CD4-positive, alpha-beta T cell treated with Interferon alpha-2 for 1 hour (primary cell): ENCODE measurements around the gene CABP4.

Experiments used
- DNase-seq, 2 donors: peaks; one replicate each; pipeline ENCODE4 v3.0.0-alpha.2; 2020 to 2022

CABP4 gene

DNA sequence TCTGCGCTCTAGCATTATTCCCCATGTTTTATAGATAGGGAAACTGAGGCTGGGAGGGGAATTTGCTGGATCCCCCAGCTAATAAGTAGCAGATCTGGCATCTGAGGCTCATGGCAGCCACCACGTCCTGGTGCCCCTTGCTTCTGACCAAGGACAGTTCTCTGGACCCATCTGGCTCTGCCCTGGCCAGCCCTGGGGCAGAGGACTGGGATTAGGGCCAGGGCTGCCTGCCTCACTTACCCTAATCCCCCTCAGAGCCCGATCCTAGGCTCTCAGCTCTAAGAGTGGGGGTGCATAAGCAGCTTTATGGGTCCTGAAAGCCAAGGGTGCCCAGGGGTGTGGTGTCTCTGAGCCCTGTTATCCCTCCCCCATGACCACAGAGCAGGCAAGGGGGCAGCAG, at the start of gene CABP4:
Gene CABP4, plus strand, starts transcription at position 301 of the 400 bp plus-strand sequence. Its CDS starts 70 bp downstream, at position 371.
- no peak for DNase-seq

DNA sequence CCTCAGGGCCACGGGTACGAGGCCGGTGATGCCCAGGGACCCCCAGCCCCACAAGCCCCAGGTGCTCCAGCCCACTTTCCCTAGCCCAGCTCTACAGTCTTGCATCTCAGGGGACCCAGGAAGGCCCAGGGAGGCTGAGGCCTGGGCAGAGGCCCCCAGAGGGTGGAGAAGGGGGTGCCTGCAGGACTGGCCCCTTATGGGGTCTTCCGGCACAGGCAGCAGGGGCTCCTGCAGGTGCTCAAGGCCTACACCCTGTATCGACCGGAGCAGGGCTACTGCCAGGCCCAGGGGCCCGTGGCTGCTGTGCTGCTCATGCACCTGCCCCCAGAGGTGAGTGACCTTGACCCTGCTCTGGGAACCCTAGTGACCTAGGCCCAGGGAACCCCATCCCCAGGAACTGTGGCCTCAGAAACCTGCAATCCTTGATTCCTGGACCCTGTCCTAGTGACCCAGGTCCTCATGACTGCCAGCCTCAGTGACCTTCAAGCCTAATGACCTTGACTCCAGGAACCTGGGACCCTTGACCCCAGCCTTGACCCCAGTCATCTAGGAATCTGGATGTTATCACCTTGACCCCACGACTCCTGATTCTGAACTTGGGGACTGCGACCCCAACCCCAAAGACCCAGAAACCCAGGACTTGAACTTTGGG, 49.3 kb upstream of the CABP4 start:
- no peak for DNase-seq

DNA sequence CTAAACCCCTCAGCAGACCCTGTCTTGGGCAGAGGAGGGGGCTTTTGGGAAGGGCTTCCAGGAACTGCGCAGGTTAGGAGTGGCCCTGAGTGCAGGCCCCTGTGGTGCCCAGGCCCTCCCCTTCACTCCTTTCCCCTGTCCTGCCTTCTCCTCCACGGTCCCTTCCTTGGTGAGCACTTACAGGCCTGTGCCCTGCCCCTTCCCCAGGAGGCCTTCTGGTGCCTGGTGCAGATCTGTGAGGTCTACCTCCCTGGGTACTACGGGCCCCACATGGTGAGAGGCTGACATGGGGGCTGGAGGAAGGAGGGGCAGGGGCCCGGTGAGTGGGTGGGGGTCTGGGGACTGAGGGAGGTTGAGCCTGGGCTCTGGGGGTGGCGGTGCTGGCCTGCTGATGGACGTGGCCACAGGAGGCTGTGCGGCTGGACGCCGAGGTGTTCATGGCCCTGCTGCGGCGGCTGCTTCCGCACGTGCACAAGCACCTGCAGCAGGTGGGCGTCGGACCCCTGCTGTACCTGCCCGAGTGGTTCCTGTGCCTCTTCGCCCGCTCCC, 48.7 kb upstream of the CABP4 start:
- DNase-seq: no peak

DNA sequence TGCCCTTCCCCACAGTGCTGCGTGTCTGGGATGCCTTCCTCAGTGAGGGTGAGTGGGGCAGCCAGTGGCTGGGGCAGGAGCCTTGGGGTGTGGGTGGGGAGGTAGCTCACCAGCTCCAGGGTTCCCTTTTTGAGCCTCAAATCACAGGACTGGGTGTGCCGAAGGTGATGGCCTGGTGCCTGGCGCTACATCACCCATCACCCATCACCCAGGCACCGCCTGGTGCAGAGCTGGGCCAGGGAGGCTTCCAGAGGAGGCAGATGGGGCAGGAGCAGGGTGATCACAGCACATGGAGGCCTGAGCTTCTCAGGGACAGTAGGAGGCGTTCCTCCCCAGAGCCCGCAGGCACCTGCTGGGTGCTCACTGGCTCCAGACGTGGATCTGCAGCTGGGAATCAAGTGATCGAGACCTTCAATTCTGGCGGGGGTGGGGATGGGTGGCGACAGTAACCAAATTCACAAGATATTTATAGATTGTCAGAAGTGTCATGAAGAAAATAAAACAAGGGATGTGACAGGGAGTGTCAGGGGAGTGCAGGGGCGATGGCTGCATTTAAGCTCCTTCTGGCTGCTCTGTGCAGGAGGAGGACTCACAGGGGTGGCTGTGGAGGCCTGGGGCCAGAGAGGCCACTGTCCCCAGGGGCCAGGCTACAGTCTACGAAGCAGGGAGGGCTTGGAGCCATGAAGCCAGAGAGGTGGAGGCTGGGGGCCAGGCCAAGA, 48.0 kb upstream of the CABP4 start:
- no peak for DNase-seq

DNA sequence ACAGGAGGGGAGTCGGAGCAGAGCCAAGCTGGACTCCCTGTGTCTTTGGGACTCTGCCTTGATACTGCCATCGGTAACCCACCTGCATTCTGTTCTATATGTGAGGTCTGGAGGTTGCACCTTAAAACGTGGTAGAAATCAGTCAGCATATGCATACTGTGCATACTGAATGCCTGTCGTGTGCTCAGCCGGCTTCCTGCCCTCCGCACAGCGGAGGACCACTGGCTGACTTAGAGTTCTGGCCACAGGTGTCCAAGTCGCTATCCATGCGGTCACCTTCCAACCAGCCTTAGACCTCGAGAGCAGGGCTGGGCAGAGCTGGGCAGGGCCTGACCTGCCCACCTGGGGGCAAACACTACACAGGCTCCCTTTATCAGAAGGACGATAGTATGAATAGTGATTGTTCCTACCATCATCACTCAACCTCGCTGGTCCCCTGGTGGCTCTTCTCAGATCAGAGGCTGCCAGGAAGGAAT, 47.4 kb upstream of the CABP4 start:
- no peak for DNase-seq

DNA sequence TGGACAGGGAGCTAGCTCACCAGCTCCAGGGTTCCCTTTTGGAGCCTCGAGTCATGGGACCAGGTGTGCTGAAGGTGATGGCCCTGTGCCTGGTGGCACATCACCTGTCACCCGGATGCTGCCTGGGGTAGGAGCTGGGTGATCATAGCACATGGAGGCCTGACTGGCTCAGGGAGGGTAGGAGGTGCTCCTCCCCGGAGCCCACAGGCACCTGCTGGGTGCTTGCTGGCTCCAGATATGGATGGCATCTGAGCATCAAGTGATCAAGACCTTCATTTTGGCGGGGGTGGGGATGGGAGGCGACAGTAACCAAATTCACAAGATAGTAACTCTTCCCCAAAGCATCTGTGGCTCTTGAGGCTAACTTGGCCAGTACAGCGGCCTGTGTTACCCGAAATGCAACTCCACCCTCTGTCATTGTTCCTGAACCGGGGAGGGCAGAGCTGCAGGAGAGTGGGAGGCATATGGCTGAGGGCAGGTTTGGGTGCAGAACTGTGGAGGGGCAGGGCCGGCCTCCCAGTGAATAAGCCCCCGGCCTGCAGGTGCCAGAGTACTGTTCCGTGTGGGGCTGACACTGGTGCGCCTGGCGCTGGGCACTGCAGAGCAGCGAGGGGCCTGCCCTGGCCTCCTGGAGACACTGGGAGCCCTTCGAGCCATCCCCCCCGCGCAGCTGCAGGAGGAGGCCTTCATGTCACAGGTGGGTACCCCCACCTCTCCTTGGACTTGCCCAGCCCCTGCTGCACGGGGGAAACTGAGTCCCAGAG, 46.5 kb upstream of the CABP4 start:
- DNase-seq: no peak

DNA sequence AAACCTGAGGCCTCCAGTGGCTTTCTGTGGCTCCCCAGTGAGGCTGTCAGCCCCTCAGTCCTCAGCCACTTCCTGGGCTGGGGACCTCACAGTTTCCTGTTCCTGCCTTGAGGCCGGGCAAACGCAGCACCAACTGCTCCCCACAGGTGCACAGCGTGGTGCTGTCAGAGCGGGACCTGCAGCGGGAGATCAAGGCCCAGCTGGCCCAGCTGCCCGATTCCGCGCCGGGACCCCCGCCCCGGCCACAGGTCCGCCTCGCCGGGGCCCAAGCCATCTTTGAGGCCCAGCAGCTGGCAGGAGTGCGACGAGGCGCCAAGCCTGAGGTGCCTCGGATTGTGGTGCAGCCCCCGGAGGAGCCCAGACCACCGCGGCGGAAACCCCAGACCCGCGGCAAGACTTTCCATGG, 45.9 kb upstream of the CABP4 start:
- DNase-seq: peak; percentile 72 to 84

DNA sequence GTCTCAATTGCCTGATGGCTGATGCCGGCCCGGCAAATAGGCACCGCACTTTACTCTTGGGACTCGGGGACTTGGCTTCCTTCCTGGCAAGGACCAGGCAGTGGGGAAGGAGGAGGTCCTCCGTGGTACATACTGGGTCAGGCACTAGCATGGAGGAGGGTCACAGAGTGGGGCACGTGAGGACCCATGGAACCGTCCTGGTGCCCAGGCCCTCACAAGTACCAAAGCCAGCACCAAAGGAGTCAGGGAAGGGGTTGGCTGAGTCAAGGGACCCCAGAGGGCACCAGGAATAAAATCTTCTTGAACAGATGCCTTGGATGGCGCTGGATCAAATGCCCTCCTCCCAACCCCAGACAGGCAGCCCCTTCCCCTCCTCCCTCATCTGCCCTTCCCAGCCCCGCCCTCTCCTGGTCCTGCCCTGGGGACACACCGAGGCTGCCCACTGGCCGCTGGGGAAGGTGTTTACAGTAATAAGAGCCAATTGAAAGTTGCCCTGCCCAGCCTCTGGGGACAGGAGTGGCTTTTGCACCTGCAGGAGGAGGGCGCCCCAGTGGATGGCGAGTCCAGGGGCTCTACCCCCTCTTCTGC, 45.3 kb upstream of the CABP4 start:
- DNase-seq: peak in 1 of 2 donors; percentile 47

DNA sequence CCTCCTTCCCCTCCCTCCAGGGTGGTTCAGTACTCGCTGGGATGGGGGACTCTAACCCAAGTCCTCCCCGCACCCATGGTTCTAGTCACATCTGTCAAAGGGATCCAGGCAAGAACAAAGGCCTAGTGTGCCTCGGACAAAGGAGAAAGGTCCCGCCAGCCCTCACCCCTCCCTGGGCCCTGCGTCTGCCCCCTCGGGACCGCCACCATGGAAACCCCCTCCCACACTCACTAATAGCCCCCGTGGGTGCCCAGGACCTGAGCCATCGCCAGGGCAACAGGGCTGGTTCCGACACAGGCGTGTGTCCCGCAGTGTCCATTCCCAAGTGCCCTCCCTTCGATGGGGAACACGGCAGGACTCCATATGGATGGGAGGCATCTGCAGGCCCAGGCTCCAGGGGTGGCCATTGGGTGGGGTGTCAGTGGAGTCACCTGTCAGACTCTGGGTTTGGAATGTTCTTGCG, 44.8 kb upstream of the CABP4 start:
- no peak for DNase-seq

DNA sequence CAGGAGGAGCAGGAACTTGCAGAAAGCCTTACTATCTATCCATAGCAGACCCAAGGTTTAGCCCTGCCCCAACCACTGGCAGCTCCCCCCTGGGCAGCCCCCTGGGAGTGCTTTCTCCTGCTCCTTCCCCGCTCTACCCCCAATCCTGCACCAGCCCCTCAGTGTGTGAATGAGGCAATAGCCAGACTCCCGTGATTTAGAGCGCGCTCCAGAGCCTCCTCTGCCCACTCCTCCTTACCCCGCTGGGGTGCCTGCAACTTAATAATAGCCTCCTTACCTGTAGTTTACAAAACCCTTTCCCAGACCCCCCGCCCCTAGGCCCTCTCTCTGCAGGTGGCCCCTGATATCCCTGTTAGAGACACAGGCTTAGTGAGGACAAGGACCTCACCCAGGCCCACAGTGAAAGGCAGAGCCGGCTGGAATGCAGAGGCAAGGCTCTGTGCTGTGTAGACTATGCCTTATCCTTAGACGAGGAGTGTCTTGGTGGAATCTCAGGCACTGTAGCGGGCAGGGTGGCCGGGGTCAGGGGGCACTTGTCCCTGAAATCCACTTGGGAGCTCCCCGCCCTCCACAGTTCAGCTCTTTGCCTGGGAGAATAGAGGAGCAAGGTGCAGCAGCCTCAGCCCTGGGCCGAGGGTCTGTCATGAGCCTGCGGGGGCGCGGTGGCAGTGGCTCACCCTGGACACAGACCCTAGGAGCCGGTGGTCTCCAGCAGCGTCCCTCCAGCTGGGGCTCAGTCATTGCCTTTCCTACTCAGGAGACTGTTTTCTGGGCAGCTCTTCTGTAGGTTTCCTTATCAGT, 44.0 kb upstream of the CABP4 start:
- DNase-seq: no peak

DNA sequence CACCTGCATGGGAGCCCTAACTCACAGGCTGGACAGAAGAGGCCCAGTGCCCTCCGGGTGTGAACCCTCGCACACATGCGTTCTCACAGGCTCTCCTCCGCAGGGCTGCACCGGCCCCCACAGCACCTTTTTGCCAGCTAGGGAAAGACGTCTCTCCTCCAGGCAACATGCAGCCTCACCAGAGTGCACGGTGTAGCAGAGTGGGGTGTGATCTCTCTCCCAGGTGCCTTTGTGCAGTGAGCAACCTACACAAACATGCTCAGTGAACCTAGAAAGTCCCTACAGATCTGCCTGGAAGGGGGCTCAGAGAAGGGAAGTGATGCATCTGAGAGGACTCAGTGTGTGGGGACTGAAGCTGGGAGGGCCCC, 43.4 kb upstream of the CABP4 start:
- no peak for DNase-seq

DNA sequence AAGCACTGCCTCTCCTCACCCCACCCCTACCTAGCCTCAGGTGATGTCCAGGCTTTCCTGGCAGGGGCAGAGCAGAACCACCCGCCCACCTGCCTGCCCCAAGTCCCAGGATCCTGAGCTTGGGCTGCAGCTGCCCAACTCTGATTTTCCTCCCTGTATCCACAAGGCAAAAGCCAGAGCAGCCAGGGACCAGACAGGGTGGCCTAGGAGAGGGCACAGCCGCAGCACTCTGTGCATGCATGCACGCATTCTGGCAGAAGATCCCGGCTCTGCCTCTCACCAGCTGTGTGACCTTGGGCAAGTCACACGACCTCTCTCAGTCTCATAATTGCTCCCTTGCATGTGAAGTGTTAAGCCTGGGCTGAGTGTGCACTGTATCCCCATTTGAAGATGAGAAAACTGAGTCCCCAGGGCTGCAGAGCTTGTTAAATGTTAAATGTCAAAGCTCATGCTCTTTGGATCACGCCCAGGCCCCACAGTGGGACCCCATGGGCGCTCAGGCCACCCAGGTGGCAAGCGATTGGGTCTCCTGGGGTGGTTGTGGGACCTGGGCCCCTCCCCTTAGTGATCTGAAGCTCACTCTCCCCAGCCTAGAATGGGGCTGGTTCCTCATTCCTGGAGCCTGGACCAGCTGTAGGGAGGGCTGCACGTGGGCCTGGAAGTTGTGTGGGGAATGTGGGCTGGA, 42.5 kb upstream of the CABP4 start:
- no peak for DNase-seq

DNA sequence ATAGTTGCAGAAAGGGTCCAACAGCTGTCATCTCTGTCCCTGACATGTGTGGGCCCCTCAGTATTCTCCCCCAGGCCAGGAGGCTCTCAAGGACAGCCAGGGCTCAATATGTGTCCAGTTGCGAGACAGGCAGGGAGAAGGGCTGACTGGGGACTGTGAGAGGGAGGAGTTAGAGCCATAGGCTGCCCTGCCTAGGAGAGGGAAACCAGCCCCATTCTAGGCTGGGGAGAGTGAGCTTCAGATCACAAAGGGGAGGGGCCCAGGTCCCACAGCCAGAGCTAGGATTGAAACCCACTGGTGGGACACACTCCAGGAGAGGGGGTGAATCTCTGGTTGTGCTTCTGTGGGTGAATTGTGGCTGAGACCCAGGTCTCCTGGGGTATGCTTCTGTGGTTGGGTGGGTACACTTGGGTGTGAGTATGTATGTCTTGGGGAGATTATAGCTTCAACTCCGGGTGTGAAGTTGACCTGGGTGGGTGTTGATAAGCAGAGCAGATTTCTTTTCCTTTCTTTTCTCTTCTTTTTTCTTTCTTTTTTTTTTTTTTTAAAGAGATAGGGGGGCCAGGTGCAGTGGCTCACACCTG, 41.8 kb upstream of the CABP4 start:
- DNase-seq: no peak

DNA sequence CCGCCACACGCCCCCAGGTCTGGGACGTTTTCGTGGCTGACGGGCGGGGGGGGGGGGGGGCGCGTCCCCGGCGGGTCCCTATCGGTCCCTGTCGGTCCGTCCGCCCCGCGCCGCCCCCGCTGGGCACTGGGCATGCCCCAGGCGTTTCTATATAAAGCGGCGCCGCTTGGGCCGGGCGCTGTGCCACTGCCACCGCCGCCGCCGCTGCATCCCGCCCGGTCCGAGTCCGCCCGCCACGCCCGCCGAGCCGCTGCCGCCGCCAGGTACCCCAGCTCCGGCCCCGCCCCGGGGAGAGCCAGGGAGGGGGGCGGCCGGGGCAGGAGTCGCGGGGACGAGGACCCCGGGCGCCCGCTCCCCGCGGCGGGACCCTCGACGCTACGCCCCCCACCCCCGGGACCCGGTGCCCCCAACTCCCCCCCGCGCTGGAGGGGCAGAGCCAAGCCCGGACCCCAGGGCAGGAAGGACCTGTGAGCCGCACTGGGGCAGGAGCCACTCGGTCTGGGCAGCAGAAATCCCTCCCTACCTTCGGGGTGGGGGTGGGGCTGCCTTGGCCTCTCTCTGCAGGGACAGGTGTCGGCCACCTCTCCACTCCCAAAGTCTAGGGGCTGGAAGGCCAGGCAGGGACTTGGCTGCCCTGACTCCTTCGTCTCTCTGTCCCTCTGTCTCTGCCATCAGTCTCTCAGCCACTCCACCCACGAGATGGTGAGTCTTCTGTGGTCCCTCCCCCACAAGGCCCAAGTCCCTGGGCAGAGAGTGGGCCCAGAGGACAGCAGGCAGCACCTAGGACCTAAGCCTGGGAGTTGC, 39.5 kb upstream of the CABP4 start, which contains the start of gene CARNS1:
Gene CARNS1, plus strand, starts transcription at position 178 of the 804 bp plus-strand sequence. Its CDS starts 522 bp downstream, at position 700.
- no peak for DNase-seq

DNA sequence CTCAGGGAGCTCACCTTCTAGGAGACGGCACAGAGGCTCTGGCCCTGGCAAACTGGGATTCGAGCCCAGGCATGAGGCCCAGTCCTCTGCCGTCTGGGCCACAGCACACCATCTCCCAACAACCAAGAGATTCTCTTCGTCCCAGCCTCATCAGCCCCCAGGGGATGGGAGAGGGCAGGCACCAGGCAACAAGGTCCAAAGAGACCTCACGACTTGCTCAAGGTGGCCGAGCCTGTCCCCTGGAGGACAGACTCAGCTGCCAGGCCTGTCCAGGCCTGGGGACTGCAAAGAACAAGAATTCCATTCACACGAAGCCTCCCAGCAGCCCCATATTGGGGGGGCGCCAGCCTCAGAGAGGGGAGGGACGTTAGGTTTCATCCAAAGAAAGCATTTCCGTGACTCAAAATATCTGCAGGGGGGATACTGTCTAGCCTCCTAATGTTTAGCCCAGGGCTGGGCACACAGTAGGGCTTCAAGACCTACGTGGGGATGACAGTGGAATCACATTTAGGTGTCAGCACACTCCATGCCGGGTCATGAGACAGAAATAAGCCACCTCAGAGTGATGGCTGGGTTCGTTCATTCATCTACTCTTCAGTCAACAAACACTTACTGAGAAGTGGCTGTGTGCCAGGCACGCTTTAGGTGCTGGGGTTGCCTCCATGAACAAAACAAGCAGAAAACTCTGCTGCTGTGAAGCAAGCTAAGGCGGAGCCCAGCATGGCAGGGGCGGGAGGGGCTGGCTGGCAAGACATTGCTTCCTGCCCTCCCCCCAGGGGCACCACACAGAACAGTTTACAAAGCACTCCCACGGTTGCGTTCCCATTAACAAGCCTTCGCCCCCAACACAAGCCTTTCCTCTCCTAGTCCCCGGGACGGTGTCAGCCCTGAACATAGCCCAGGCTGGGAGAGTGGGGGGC, 38.5 kb upstream of the CABP4 start:
- peak; percentile 83 to 89 for DNase-seq

DNA sequence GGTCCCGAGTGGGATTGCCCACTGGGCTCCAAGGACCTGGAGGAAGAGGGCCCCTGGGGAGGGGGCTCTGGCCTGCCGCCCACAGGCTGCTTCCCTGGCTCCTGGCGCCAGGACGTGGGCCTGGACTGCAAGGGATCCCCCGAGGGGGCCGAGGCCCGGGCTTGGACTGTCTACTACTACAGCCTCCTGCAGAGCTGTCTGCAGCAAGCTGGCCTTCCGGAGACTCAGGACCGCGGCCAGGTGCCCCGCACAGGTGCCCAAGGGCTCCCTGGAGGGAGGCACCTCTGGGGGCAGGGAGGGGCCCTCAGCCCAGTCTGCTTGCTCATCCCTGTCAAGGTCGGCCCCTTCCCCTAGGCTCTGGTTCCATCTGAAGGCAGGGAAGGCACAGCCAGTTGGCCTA, 37.7 kb upstream of the CABP4 start:
- no peak for DNase-seq

DNA sequence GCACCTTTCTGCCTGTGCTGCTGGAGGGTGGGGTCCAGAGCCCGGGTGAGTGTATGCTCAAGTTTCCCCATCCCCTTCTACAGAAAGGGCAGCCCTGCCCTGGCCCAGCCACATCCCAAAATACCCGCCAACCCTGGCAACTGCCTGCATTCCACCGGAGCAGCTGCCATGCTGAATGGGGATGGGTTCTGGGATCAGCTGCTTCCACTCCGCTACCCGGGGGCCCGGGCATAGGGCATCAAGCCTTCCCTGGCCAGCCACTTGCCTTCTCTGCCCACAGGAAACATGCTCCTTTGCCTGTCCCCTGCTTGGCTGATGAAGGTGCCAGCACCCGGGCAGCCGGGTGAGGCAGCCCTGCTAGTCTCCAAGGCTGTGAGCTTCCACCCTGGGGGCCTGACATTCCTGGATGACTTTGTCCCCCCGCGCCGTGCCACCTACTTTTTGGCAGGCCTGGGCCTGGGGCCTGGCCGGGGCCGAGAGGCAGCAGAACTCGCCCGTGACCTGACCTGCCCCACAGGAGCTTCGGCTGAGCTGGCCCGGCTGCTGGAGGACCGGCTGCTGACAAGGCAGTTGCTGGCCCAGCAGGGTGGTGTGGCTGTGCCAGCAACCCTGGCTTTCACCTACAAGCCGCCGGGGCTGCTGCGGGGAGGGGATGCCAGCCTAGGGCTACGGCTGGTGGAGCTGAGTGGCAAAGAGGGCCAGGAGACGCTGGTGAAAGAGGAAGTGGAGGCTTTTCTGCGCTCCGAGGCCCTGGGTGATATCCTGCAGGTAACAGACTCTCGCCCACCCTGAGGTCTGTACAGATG, 36.5 kb upstream of the CABP4 start:
- peak; percentile 52 to 62 for DNase-seq
